Right atrium auricular region (tissue), 2 donors: Measurements from ENCODE around the gene SERINC1. TPM values are rescaled to one million over a fixed set of nuclear protein-coding genes. Genes with fewer than 3 reads are reported as not detected.
"Not testable (repeated sequence)": the region's sequence is repeated elsewhere in the genome, so short reads cannot be mapped to it uniquely, and the experiment has no call there.

Source experiments
- DNase-seq: peaks from one replicate; pipeline ENCODE4 v3.0.0-alpha.2; 2019; ENCODE audit warnings: low spot score
- H3K27ac ChIP-seq, 2 donors: fragments of 200-600 bp; sonication (generic); 1 replicate in 1 of 2; 2 replicates in 1 of 2; pipeline ENCODE4 v1.5.1; 2016 to 2019
- H3K27me3 ChIP-seq, 2 donors: fragments of 200-600 bp; sonication (generic); one replicate each; pipeline versions ENCODE4 v1.5.1 to v1.6.0; 2017 to 2019
- H3K36me3 ChIP-seq: fragments of 200-600 bp; sonication (generic); one replicate; pipeline ENCODE4 v1.5.1; 2016
- H3K4me1 ChIP-seq, 2 donors: fragments of 200-600 bp; sonication (generic); one replicate each; pipeline versions ENCODE4 v1.5.1 to v1.6.0; 2017 to 2019
- H3K4me3 ChIP-seq, 2 donors: fragments of 200-600 bp; sonication (generic); 1 replicate in 1 of 2; 2 replicates in 1 of 2; pipeline ENCODE4 v1.5.1; 2017 to 2019; ENCODE audit warnings: mild to moderate bottlenecking in 1 of 2, moderate library complexity in 1 of 2
- H3K9me3 ChIP-seq, 2 donors: fragments of 200-600 bp; sonication (generic); one replicate each; pipeline ENCODE4 v1.5.1; 2019
- total RNA-seq, 2 donors: library from RNA; depleted of rRNA; stranded (reverse); fragments of >200 nt; gene quantifications; one replicate each; pipeline ENCODE4 v1.1.0, GENCODE V29; 2016
- TF ChIP-seq, protein P1 (sequence below), 2 donors: fragments of 200-600 bp; sonication (generic); IDR thresholded peaks; one replicate each; pipeline ENCODE4 v1.5.1; 2019; ENCODE audit warnings: antibody characterized with exemption in 2 of 2

The SERINC1 gene
- 100 to 1,000 TPM; 163 to 223 TPM for total RNA-seq

DNA sequence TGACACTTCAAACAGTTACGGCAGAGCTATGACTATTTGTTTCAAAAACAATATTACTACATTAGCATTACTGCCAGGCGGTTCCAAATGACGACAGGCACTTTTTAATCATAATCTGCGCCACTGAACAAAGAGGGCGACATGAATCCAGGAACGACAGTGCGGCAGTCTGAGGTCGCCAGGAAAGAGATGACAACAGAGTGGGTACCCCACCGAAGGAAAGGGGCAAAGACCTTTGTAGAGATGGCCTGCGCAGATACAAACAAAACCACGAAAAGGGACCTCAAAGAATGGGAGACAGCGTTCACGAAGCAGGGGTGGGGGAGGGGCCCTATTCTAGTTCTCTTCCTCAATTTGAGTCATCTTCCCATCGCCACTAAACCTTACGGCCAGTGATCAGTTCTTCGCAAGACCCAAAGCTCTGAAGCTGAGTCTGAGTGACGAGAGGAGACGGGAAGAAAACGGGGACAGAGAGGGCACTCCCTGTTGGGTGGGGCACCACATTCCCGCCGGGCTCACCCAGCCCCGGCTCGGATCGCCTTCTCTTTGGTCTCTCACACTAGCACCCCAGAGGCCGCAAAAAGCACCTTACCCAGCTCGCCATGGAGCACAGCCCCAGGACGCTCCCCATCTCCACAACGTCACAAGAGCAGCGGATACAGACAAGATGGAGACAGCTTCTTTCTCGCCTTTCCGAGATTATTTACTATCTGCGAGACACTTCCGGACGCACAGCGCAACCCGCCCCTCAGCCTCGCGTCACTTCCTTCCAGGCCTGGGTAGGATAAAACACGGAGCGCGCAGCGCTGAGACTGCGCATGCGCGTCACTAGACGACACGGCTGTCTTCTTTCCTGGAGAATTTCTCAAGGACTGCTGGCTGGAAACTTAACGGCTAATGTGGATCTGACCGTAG is at the start of gene SERINC1:
Gene SERINC1, minus strand, starts transcription at position 701 of the 915 bp plus-strand sequence. Its CDS starts 70 bp downstream, at position 631.
- TF ChIP-seq, protein P1, sequence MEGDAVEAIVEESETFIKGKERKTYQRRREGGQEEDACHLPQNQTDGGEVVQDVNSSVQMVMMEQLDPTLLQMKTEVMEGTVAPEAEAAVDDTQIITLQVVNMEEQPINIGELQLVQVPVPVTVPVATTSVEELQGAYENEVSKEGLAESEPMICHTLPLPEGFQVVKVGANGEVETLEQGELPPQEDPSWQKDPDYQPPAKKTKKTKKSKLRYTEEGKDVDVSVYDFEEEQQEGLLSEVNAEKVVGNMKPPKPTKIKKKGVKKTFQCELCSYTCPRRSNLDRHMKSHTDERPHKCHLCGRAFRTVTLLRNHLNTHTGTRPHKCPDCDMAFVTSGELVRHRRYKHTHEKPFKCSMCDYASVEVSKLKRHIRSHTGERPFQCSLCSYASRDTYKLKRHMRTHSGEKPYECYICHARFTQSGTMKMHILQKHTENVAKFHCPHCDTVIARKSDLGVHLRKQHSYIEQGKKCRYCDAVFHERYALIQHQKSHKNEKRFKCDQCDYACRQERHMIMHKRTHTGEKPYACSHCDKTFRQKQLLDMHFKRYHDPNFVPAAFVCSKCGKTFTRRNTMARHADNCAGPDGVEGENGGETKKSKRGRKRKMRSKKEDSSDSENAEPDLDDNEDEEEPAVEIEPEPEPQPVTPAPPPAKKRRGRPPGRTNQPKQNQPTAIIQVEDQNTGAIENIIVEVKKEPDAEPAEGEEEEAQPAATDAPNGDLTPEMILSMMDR (IDR thresholded peaks at IDR 0.05) = no peak
- H3K36me3 ChIP-seq = peaks cover 1% of the 10 kb centered on the region
- peak within 1 kb of the TSS; percentile 91 for H3K4me3 ChIP-seq
- H3K27ac ChIP-seq = peak within 1 kb of the TSS; percentile 96 to 98
- H3K9me3 ChIP-seq = no peaks in the 10 kb centered on the region
- H3K27me3 ChIP-seq = no peaks in the 10 kb centered on the region
- peak; percentile 97 for DNase-seq
- H3K4me1 ChIP-seq = peaks cover 0 to 36% of the 10 kb centered on the region in 2 donors

DNA sequence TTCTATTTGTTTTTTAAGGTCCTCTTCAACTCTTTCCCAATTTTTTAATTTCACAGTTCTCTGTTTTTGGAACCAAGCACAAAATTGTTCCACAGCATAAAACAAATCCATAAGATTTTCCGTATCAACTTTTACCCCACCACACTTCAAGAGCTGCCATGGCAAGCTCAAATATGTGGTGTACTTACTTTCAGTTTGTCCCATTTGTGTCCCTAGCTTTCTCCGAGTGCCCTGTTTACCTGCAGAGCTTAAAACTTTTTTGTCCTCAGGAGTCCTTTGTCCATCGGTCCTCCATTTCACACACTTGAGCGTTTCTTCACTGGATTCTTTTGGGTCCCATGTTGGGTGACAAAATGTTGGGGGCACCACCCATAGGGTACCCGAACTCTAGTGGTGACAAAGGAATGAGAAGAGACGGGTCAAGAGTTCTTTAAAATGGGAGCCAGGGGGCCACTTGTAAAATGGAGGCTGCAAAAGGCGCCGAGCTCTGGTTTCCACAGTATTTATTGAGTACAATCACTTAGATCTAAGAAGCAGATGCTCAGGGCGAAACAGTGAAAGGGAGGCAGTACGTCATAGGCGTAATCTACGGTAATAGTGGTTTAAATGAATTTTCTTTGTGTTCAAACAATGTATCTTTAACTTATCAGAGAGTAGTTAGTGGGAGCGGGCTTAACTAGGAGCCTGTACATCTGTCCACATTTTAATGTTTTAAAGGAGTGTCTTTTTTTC is 39.8 kb upstream of the SERINC1 start:
- Histone ChIP-seq H3K36me3 (no peaks in the 10 kb centered on the region), H3K27ac (no peak overlapping the region), H3K9me3 (peaks cover 0 to 4% of the 10 kb centered on the region in 2 donors), H3K27me3 (no peaks in the 10 kb centered on the region), H3K4me3 (no peak overlapping the region), H3K4me1 (no peaks in the 10 kb centered on the region)
- no peak for DNase-seq
- TF ChIP-seq, protein P1 (IDR thresholded peaks at IDR 0.05) = no peak

DNA sequence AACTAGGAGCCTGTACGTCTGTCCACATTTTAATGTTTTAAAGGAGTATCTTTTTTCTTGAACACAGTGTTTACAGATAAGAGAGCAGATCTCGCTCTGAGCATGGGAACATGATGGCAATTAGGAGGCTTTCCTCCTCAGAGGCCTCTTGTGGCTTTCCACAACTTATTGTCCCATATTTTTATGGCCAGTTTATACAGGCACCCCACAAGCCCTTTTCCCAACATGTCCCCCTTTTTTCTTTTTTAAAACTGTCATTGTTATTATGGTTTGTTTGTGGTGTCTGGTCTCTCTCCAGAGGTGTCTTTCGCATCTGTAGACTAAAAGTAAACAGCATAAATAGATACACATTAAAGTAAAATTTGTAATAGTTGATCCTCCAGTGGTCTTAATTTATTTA is 33.6 kb upstream of the SERINC1 start:
- not testable (repeated sequence) for H3K4me3 ChIP-seq, DNase-seq, H3K27ac ChIP-seq, H3K4me1 ChIP-seq, H3K36me3 ChIP-seq, H3K27me3 ChIP-seq
- peaks cover 0 to 62% of the 10 kb centered on the region in 2 donors for H3K9me3 ChIP-seq

DNA sequence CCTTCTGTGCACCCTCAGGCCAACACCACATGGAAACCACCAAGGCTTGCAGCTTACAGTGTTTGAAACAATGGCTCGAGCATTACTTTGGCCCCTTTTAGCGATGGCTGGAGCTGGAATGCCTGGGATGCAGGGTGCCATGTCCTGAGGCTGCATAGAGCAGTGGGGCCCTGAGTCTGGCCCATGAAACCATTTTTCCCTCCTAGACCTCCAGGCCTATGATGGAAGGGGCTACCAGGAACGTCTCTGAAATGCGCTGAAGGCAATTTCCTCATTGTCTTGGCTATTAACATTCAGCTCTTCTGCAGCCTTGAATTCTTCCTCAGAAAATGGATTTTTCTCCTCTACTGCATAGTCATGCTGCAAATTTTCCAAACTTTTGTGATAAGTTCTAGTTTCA is 29.9 kb upstream of the SERINC1 start:
- Histone ChIP-seq H3K4me3 (no peak overlapping the region), H3K4me1 (no peaks in the 10 kb centered on the region), H3K9me3 (peaks cover 0 to 64% of the 10 kb centered on the region in 2 donors), H3K27me3 (no peaks in the 10 kb centered on the region), H3K27ac (no peak overlapping the region), H3K36me3 (no peaks in the 10 kb centered on the region)
- no peak for DNase-seq
- TF ChIP-seq, protein P1 (IDR thresholded peaks at IDR 0.05) = no peak

DNA sequence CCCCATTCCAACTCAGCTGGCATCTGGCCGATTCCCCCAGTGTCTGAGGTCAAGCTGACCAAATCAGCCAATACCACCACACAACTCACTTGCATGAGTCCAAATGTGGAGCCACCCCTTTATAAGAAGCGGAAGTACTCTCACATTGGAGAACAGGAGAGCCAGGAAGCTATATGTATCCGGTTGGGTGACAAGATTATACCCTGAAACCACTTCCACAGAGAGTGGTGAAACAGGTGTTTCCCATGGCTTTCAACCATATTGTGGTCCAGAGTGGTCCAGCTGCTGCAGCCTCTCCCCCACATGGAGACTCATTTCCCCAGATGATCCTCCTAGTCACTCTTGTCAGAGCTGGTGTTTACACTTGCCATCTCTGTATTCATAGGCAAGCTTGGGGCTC is 24.0 kb upstream of the SERINC1 start:
- no peaks in the 10 kb centered on the region for H3K4me1 ChIP-seq
- H3K27me3 ChIP-seq = no peaks in the 10 kb centered on the region
- H3K9me3 ChIP-seq = peaks cover 0 to 18% of the 10 kb centered on the region in 2 donors
- TF ChIP-seq, protein P1 (IDR thresholded peaks at IDR 0.05) = no peak
- no peak overlapping the region for H3K27ac ChIP-seq
- no peak overlapping the region for H3K4me3 ChIP-seq
- no peak for DNase-seq
- H3K36me3 ChIP-seq = no peaks in the 10 kb centered on the region

DNA sequence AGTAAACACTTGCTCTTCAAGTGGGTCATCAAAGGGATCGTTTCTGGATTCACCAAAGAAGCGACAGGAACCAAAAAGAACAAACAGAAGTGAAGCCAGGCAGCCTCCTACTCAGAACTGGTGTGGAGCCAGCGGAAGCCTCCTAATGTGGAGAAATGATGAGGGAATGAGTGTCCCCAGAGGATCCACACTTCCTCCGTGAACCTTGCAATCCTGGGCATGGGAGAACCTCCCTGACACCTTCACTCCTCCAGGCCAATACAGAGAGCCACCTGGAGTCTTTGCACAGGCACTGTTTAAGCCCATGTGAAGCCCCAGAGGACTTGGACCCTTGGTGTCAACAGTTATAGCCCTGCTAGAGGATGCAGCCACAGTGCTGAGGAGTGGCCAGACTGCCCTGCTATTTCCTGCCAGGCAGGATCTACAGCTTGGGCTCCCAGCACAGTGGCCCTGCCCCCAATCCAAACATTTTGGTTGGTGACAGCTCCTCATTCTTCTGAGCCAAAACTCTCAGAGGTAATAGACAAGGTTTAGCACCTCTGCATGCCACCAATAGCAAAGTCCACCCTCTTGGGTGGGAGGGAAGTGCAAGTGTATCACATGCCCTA is 23.2 kb upstream of the SERINC1 start:
- Histone ChIP-seq H3K36me3 (no peaks in the 10 kb centered on the region), H3K27ac (no peak overlapping the region), H3K4me1 (no peaks in the 10 kb centered on the region), H3K27me3 (no peaks in the 10 kb centered on the region), H3K9me3 (peaks cover 0 to 14% of the 10 kb centered on the region in 2 donors), H3K4me3 (no peak overlapping the region)
- TF ChIP-seq, protein P1 (IDR thresholded peaks at IDR 0.05) = no peak
- no peak for DNase-seq
